ENCODE data around the gene FBLN2. TPM values are rescaled to one million over a fixed set of nuclear protein-coding genes. Genes with fewer than 3 reads are reported as not detected.

FBLN2 gene
- polyA plus RNA-seq, 1 donor (not counting 4 experiments of a cell fraction or from before 2014, with no cell fraction given): 0.72 TPM

- Histone ChIP-seq H4K20me1 (ENCODE audit: control insufficient read depth, extremely low read depth, insufficient read depth, low read length) (no peaks in the 10 kb centered on the region), H3K36me3 (ENCODE audit: control insufficient read depth in 2 of 2, extremely low read depth in 1 of 2, insufficient read depth in 2 of 2, low read length in 2 of 2) (no peaks in the 10 kb centered on the region), H2AFZ (ENCODE audit: control insufficient read depth, low read length) (no peak overlapping the region), H3K79me2 (ENCODE audit: control insufficient read depth, insufficient read depth, low read length) (no peaks in the 10 kb centered on the region), H3K4me2 (ENCODE audit: control insufficient read depth, extremely low read depth, insufficient read depth, low read depth, low read length) (no peak overlapping the region), H3K4me1 (ENCODE audit: control insufficient read depth, extremely low read depth, insufficient read depth, low read length) (no peaks in the 10 kb centered on the region), H3K9me1 (ENCODE audit: control insufficient read depth, extremely low read depth, insufficient read depth, low read length) (no peaks in the 10 kb centered on the region), H3K27ac (ENCODE audit: control insufficient read depth, insufficient read depth, low read length) (no peak overlapping the region), H3K4me3 (ENCODE audit: control insufficient read depth in 2 of 3, extremely low read depth in 1 of 3, insufficient read depth in 2 of 3, low read depth in 1 of 3, low read length in 3 of 3) (no peak overlapping the region), H3K9me3 (ENCODE audit: control insufficient read depth, low read depth, low read length) (no peaks in the 10 kb centered on the region), H3K9ac (ENCODE audit: control insufficient read depth, extremely low read depth, insufficient read depth, low read length) (no peak overlapping the region), H3K27me3 (ENCODE audit: control insufficient read depth, extremely low read depth, insufficient read depth, low read length) (peaks cover 7% of the 10 kb centered on the region)
- FAIRE-seq (no peak), DNase-seq (ENCODE audit: low read depth, low spot score) (no peak)
- dilution Hi-C loops (cut with MboI; ENCODE audit: extremely low pct_ligation_motif_present, low sequenced_read_pairs): no loop called here
- TF ChIP-seq EZH2 (IDR thresholded peaks at IDR 0.05; ENCODE audit: low read length) (no peak), CTCF (optimal IDR thresholded peaks at IDR 0.05 in 1 of 3, IDR thresholded peaks at IDR 0.05 in 1 of 3, conservative IDR thresholded peaks at IDR 0.05 in 1 of 3; ENCODE audit: extremely low read depth in 1 of 3, insufficient read depth in 2 of 3, low read length in 3 of 3) (no peak)
Measured at GRCh38 chr3:13569641-13570390, 20.9 kb downstream of the FBLN2 start.

GRCh38 chr3:13570391-13571194, 21.7 kb downstream of the FBLN2 start:
- Histone ChIP-seq H3K9me1 (ENCODE audit: control insufficient read depth, extremely low read depth, insufficient read depth, low read length) (no peaks in the 10 kb centered on the region), H3K36me3 (ENCODE audit: control insufficient read depth in 2 of 2, extremely low read depth in 1 of 2, insufficient read depth in 2 of 2, low read length in 2 of 2) (no peaks in the 10 kb centered on the region), H3K27ac (ENCODE audit: control insufficient read depth, insufficient read depth, low read length) (no peak overlapping the region), H3K9ac (ENCODE audit: control insufficient read depth, extremely low read depth, insufficient read depth, low read length) (no peak overlapping the region), H3K4me3 (ENCODE audit: control insufficient read depth in 2 of 3, extremely low read depth in 1 of 3, insufficient read depth in 2 of 3, low read depth in 1 of 3, low read length in 3 of 3) (no peak overlapping the region), H3K79me2 (ENCODE audit: control insufficient read depth, insufficient read depth, low read length) (no peaks in the 10 kb centered on the region), H4K20me1 (ENCODE audit: control insufficient read depth, extremely low read depth, insufficient read depth, low read length) (no peaks in the 10 kb centered on the region), H3K4me2 (ENCODE audit: control insufficient read depth, extremely low read depth, insufficient read depth, low read depth, low read length) (no peak overlapping the region), H3K27me3 (ENCODE audit: control insufficient read depth, extremely low read depth, insufficient read depth, low read length) (peaks cover 7% of the 10 kb centered on the region), H2AFZ (ENCODE audit: control insufficient read depth, low read length) (no peak overlapping the region), H3K9me3 (ENCODE audit: control insufficient read depth, low read depth, low read length) (no peaks in the 10 kb centered on the region), H3K4me1 (ENCODE audit: control insufficient read depth, extremely low read depth, insufficient read depth, low read length) (peaks cover 6% of the 10 kb centered on the region)
- dilution Hi-C loops (cut with MboI; ENCODE audit: extremely low pct_ligation_motif_present, low sequenced_read_pairs): no loop called here
- FAIRE-seq (no peak), DNase-seq (ENCODE audit: low read depth, low spot score) (no peak)
- no peak for TF ChIP-seq CTCF (optimal IDR thresholded peaks at IDR 0.05 in 1 of 3, IDR thresholded peaks at IDR 0.05 in 1 of 3, conservative IDR thresholded peaks at IDR 0.05 in 1 of 3; ENCODE audit: extremely low read depth in 1 of 3, insufficient read depth in 2 of 3, low read length in 3 of 3)
- no peak for TF ChIP-seq EZH2 (IDR thresholded peaks at IDR 0.05; ENCODE audit: low read length)

Measured in keratinocyte (primary cell).